ENCODE results near the gene ALDH1L2.

The ALDH1L2 gene

DNA sequence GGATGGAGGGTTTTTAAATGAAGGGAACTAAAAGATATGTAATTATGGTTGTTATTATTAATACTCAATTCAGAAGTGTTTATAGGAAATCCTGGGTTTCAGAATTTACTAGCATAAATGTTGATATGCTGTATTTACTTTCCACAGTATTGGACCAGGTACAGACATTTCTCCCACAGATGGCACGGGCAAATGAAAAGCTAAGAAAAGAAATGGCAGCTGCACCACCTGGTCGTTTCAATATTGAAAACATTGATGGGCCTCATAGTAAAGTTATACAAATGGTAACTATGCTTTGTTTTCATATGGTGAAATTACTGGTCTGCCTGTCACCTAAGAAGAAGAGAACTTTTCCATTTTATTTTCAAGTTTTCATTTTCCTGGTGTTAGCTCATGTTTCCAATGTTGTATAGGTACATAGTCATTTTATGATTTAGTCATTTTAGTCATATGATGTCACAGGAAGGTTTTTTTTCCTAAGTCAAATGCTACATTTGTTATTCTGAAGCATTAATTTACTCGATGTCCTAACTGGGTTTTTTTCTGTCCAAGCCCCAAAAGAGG, 92.6 kb downstream of the ALDH1L2 start:
- TF ChIP-seq EGR1 (IDR thresholded peaks at IDR 0.05) (no peak), FOXM1 (IDR thresholded peaks at IDR 0.05; ENCODE audit: borderline replicate concordance, low read depth) (no peak), YY1 (IDR thresholded peaks at IDR 0.05; ENCODE audit: low read depth) (no peak), RAD21 (IDR thresholded peaks at IDR 0.05; ENCODE audit: low read depth) (no peak), NFIC (IDR thresholded peaks at IDR 0.05) (no peak), CREB1 (IDR thresholded peaks at IDR 0.05; ENCODE audit: low read depth) (no peak), TAF1 (IDR thresholded peaks at IDR 0.05; ENCODE audit: low read depth) (no peak), ZBTB7A (IDR thresholded peaks at IDR 0.05; ENCODE audit: low read depth) (no peak), TEAD4 (IDR thresholded peaks at IDR 0.05) (no peak), TCF12 (IDR thresholded peaks at IDR 0.05; ENCODE audit: low read depth) (no peak), EP300 (IDR thresholded peaks at IDR 0.05; ENCODE audit: borderline replicate concordance) (no peak)
- TF ChIP-seq, protein P1, sequence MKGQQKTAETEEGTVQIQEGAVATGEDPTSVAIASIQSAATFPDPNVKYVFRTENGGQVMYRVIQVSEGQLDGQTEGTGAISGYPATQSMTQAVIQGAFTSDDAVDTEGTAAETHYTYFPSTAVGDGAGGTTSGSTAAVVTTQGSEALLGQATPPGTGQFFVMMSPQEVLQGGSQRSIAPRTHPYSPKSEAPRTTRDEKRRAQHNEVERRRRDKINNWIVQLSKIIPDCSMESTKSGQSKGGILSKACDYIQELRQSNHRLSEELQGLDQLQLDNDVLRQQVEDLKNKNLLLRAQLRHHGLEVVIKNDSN (IDR thresholded peaks at IDR 0.05): no peak
- TF ChIP-seq, protein P2, sequence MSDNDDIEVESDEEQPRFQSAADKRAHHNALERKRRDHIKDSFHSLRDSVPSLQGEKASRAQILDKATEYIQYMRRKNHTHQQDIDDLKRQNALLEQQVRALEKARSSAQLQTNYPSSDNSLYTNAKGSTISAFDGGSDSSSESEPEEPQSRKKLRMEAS (IDR thresholded peaks at IDR 0.05): no peak

DNA sequence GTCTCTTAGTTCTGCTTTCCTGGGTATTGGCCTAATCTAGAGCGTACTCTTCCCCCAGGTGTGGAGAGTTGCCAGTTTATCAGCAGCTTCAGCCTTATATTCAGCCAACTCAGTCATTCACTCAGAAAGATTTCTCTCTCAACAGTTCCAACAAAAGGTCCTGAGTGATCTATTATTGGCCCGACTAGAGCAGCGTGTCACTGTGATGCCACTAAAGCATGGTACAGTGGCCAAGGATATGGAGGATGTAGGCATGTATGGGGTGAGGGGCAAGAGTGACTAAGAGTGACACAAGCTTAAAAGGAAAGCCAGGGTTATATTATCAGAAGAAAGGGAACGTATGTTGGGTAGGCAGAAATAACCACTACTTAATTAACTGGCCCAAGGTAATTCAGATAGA, 93.3 kb downstream of the ALDH1L2 start:
- TF ChIP-seq EP300 (IDR thresholded peaks at IDR 0.05; ENCODE audit: borderline replicate concordance) (no peak), TCF12 (IDR thresholded peaks at IDR 0.05; ENCODE audit: low read depth) (no peak), CEBPB (IDR thresholded peaks at IDR 0.05) (no peak), EGR1 (IDR thresholded peaks at IDR 0.05) (no peak), TEAD4 (IDR thresholded peaks at IDR 0.05) (no peak)

DNA sequence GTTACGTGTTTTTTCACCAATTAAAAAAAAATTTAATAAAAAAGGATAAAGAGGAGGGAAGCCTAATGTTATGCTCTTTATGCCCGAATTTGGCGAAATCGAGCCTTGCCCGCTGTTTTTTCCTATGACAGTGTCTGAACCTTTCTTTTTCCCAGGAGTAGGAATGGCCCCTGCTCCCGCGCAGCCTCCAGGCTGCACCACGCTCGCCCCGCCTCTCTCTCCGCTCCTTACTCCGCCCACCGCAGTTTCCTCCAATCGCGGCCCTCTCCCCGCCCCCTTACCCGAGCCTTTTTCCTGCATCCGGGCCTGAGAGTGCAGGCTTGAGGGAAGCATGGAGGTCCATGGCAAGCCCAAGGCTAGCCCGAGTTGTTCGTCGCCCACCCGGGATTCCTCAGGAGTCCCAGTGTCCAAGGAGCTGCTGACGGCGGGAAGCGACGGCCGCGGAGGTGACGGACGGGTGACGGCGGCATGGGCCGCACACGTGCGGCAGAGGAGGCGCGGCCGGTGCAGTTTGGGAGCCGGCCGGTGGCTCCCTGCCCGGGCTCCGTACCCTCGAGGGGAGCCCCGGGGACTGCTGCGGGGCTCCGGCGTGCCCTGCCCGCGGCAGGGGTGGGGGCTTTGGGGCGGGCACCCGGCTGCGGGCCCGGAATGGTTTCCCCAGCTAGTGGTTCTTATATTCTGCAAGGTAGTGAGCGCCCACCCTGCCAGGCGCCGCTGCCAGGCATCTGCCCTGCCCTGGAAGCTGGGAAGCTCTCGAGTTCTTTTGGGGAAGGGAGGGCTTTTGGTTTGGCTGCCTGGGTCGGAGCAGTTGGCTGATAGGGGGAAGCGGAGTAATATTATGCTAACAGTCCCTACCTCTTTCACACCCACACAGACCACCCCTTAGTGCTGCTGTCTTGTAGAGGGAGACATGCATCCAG, 98.0 kb downstream of the ALDH1L2 start, which contains the start of gene NOPCHAP1:
TSS of gene NOPCHAP1 (plus strand) at position 295 of the 920 bp plus-strand sequence. CDS start at position 332, 37 bp downstream.
- TF ChIP-seq YY1 (IDR thresholded peaks at IDR 0.05; ENCODE audit: low read depth) (peak; percentile 78), EP300 (IDR thresholded peaks at IDR 0.05; ENCODE audit: borderline replicate concordance) (no peak; the same call in 1 of the 2 replicates), TAF1 (IDR thresholded peaks at IDR 0.05; ENCODE audit: low read depth) (peak; percentile 67; the same call in 1 of the 2 replicates), TEAD4 (IDR thresholded peaks at IDR 0.05) (no peak)
- TF ChIP-seq, protein P2 (IDR thresholded peaks at IDR 0.05): peak; percentile 84

DNA sequence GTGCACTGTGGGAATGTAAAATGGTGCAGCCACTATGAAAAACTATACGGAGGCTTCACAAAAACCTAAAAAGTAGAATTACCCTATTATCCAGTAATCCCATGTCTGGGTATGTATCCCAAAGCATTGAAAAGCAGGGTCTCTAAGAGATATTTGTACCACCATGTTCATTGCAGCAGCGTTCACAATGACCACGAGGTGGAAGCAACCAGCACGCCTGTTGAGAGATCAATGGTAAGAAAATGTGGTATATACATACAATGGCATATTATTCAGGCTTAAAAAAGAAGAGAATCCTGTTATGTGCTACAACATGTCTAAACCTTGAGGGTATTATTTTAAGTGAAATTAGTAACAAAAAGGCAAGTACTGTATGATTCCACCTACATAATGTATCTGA, 99.1 kb downstream of the ALDH1L2 start:
- TF ChIP-seq TAF1 (IDR thresholded peaks at IDR 0.05; ENCODE audit: low read depth): no peak
- TF ChIP-seq CEBPB (IDR thresholded peaks at IDR 0.05): no peak
- no peak for TF ChIP-seq EGR1 (IDR thresholded peaks at IDR 0.05)
- no peak for TF ChIP-seq FOXM1 (IDR thresholded peaks at IDR 0.05; ENCODE audit: borderline replicate concordance, low read depth)
- TF ChIP-seq RAD21 (IDR thresholded peaks at IDR 0.05; ENCODE audit: low read depth): no peak
- TF ChIP-seq, protein P1 (IDR thresholded peaks at IDR 0.05): no peak
- TF ChIP-seq, protein P2 (IDR thresholded peaks at IDR 0.05): no peak
- no peak for TF ChIP-seq YY1 (IDR thresholded peaks at IDR 0.05; ENCODE audit: low read depth)

DNA sequence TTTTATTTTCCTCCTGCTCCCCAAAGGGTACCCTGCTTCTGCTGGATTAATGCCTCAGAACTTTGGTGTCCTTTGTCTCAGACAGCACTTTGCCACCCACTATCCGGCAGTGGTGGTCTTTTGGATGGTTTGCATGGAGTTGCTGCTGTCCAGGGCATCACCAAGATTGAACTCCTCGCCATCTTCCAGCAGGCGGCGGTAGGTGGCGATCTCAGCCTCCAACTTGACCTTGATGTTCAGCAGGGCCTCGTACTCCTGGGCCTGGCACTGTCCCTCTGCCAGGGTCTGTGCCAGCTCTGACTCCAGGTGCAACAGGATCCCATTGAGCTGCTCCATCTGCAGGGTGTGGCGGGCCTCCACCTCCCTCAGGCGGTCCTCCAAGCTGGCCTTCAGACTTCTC, 107.6 kb downstream of the ALDH1L2 start:
- TF ChIP-seq EGR1 (IDR thresholded peaks at IDR 0.05) (no peak), RAD21 (IDR thresholded peaks at IDR 0.05; ENCODE audit: low read depth) (no peak), EP300 (IDR thresholded peaks at IDR 0.05; ENCODE audit: borderline replicate concordance) (no peak), CREB1 (IDR thresholded peaks at IDR 0.05; ENCODE audit: low read depth) (no peak), ZBTB7A (IDR thresholded peaks at IDR 0.05; ENCODE audit: low read depth) (no peak), YY1 (IDR thresholded peaks at IDR 0.05; ENCODE audit: low read depth) (no peak), NFIC (IDR thresholded peaks at IDR 0.05) (no peak), CEBPB (IDR thresholded peaks at IDR 0.05) (no peak), FOXM1 (IDR thresholded peaks at IDR 0.05; ENCODE audit: borderline replicate concordance, low read depth) (no peak), TCF12 (IDR thresholded peaks at IDR 0.05; ENCODE audit: low read depth) (no peak), TAF1 (IDR thresholded peaks at IDR 0.05; ENCODE audit: low read depth) (no peak), TEAD4 (IDR thresholded peaks at IDR 0.05) (no peak)
- TF ChIP-seq, protein P2 (IDR thresholded peaks at IDR 0.05): no peak
- TF ChIP-seq, protein P1 (IDR thresholded peaks at IDR 0.05): no peak
- TF ChIP-seq, protein P3, sequence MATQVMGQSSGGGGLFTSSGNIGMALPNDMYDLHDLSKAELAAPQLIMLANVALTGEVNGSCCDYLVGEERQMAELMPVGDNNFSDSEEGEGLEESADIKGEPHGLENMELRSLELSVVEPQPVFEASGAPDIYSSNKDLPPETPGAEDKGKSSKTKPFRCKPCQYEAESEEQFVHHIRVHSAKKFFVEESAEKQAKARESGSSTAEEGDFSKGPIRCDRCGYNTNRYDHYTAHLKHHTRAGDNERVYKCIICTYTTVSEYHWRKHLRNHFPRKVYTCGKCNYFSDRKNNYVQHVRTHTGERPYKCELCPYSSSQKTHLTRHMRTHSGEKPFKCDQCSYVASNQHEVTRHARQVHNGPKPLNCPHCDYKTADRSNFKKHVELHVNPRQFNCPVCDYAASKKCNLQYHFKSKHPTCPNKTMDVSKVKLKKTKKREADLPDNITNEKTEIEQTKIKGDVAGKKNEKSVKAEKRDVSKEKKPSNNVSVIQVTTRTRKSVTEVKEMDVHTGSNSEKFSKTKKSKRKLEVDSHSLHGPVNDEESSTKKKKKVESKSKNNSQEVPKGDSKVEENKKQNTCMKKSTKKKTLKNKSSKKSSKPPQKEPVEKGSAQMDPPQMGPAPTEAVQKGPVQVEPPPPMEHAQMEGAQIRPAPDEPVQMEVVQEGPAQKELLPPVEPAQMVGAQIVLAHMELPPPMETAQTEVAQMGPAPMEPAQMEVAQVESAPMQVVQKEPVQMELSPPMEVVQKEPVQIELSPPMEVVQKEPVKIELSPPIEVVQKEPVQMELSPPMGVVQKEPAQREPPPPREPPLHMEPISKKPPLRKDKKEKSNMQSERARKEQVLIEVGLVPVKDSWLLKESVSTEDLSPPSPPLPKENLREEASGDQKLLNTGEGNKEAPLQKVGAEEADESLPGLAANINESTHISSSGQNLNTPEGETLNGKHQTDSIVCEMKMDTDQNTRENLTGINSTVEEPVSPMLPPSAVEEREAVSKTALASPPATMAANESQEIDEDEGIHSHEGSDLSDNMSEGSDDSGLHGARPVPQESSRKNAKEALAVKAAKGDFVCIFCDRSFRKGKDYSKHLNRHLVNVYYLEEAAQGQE (IDR thresholded peaks at IDR 0.05; ENCODE audit: low read depth): no peak
